Panc1 (cell line): ENCODE data around the gene TTLL5. TPM values are rescaled to one million over a fixed set of nuclear protein-coding genes. Genes with fewer than 3 reads are reported as not detected.

ENCODE experiments used
- ATAC-seq: fragments of 200-7000 bp; cut with Tn5 transposase; 2 replicates; pipeline ENCODE4 v1.9.1; 2020; ENCODE audit warnings: mild to moderate bottlenecking, moderate library complexity
- BruUV-seq: library from RNA; stranded (reverse); fragments of 400-500 nt; replicated peaks from 2 replicates; lab custom pipeline; 2021; lab: Mats Ljungman, UMichigan
- CTCF ChIA-PET: fragments of 300-600 bp; sonication (Branson Sonifier 250); formaldehyde crosslinking; loops from one replicate; lab custom pipeline; 2022; ENCODE audit warnings: antibody characterized with exemption; lab: Charles Lee
- POLR2A ChIA-PET: fragments of 300-600 bp; sonication (Branson Sonifier 250); formaldehyde crosslinking; loops from one replicate; lab custom pipeline; 2022; ENCODE audit warnings: antibody characterized with exemption; lab: Charles Lee
- DNase-seq: peaks from one replicate; pipeline ENCODE4 v3.0.0-alpha.2; 2010; ENCODE audit warnings: low read depth, low spot score
- H3K27ac ChIP-seq: 2 replicates; pipeline ENCODE4 v1.5.1; 2011; ENCODE audit warnings: mild to moderate bottlenecking, low read length, inconsistent platforms
- H3K27me3 ChIP-seq: fragments of 200-500 bp; sonication (Bioruptor generic); 2 replicates; pipeline ENCODE4 v1.6.0; 2014; ENCODE audit warnings: low read length, inconsistent platforms; ENCODE audit not compliant: control insufficient read depth, insufficient read depth
- H3K36me3 ChIP-seq: fragments of 200-500 bp; sonication (Bioruptor generic); 2 replicates; pipeline ENCODE4 v1.5.1; 2014; ENCODE audit warnings: inconsistent platforms, mild to moderate bottlenecking, low read length, moderate library complexity; ENCODE audit not compliant: control insufficient read depth, insufficient read depth
- H3K4me1 ChIP-seq: 2 replicates; pipeline ENCODE4 v1.5.1; 2011; ENCODE audit warnings: inconsistent platforms, mild to moderate bottlenecking, low read length, moderate library complexity; ENCODE audit not compliant: control insufficient read depth, insufficient read depth
- H3K4me3 ChIP-seq, 2 experiments: 2 replicates each; pipeline ENCODE4 v1.5.1; 2011 to 2012; ENCODE audit warnings: low read depth in 2 of 2, low read length in 2 of 2, mild to moderate bottlenecking in 2 of 2, inconsistent platforms in 1 of 2, moderate library complexity in 1 of 2
- H3K9me3 ChIP-seq: fragments of 200-500 bp; sonication (Bioruptor generic); 2 replicates; pipeline ENCODE4 v1.5.1; 2014; ENCODE audit warnings: low read depth, mild to moderate bottlenecking, inconsistent platforms, low read length, moderate library complexity; ENCODE audit not compliant: control insufficient read depth, insufficient read depth
- POLR2AphosphoS5 ChIP-seq: IDR thresholded peaks from 2 replicates; pipeline ENCODE4 v1.6.1; 2012; ENCODE audit warnings: mild to moderate bottlenecking, low read depth, low read length, moderate library complexity
- SIN3A ChIP-seq: IDR thresholded peaks from 2 replicates; pipeline ENCODE4 v1.6.1; 2012; ENCODE audit warnings: low read depth, mild to moderate bottlenecking, low read length, moderate library complexity, borderline replicate concordance; ENCODE audit not compliant: insufficient read depth
- TCF7L2 ChIP-seq: IDR thresholded peaks from 2 replicates; pipeline ENCODE4 v1.6.1; 2011; ENCODE audit warnings: mild to moderate bottlenecking, low read depth, low read length, inconsistent platforms
- in situ Hi-C: cut with HindIII; loops from 2 replicates; pipeline ENCODE4 v1.10.0; 2016; ENCODE audit warnings: low sequenced_read_pairs, low pct_unique_long_range_greater_than_20kb
- intact Hi-C: fragments of 100-400 bp; cut with micrococcal nuclease; formaldehyde crosslinking; loops from one replicate; pipeline ENCODE4 v1.10.0; 2022; ENCODE audit not compliant: unreplicated experiment
- total RNA-seq: library from RNA; stranded (reverse); gene quantifications from one replicate; pipeline ENCODE4 v1.2.1, GENCODE V29; 2021; ENCODE audit not compliant: unreplicated experiment
- TF ChIP-seq, protein P1 (sequence below), 2 experiments: IDR thresholded peaks; 2 replicates each; pipeline ENCODE4 v1.6.1; 2011 to 2012; ENCODE audit warnings: low read depth in 2 of 2, control low read depth in 1 of 2, low read length in 1 of 2, mild to moderate bottlenecking in 1 of 2, moderate library complexity in 1 of 2; ENCODE audit not compliant: insufficient read depth in 1 of 2
- TF ChIP-seq, protein P2 (sequence below): fragments of 450-650 bp; IDR thresholded peaks from 2 replicates; pipeline ENCODE4 v1.5.1; 2017; ENCODE audit warnings: mild to moderate bottlenecking

Gene TTLL5
- total RNA-seq, 1 experiment from 2014 or later, result 23.5 TPM

DNA sequence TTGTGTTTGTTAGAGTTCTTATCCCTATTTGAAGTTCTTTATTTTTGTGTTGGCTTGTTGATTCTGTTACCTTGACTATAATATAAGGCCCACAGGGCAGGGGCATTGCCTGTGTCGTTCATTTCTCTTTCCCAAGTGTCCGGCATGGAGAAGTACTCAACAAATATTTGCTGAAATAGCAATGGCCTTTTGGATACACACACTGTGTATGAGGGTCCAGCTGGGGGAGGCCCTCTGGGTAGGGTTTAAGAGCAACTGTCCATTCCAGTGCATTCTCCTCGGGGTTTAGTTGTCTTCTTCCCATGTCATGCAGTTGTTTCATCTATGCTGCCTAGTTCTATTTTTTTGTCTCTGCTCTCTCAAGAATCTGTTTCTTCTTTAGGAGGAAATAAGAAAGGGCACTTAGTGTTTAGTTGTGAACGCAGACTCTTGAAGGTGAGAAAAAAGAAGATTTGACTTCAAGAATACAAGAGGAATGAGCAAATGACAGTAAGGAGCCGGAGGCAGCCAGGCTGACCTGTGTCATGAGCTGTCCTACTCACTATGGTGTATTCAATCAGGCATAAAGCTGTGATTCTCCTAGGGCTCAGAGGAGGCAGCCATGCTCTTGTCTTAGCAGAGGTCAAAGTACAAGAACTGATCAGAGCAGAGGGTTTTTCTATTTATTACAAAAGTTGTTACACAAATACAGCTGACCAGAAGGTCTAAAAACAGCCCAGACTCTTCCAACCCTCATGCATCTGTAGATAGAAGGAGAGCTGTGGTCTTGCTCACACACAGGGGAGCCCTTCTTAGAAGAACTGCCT is 10.6 kb upstream of the TTLL5 start:
- ChIA-PET POLR2A (interaction anchor here (0.5 to 0.9 kb wide), 2 partner anchors 28 to 73 kb away, joined by 3 to 4 read pairs; no protein-coding TSS in a partner anchor), CTCF (interaction anchor here (0.6 kb wide), 1 partner anchor 132 kb away, joined by 10 read pairs; no protein-coding TSS in a partner anchor)
- H3K4me1 ChIP-seq, result peaks cover 23% of the 10 kb centered on the region
- peak overlapping the region; percentile 44 for H3K27ac ChIP-seq
- BruUV-seq, result no TSS peak
- in situ Hi-C loops, result no loop called here
- DNase-seq (no peak), ATAC-seq (no peak)
- no peaks in the 10 kb centered on the region for H3K27me3 ChIP-seq
- peaks cover 8% of the 10 kb centered on the region; the same call in 1 of the 2 replicates for H3K36me3 ChIP-seq
- H3K9me3 ChIP-seq, result no peaks in the 10 kb centered on the region
- intact Hi-C loops, result no loop called here
- TF ChIP-seq TCF7L2 (no peak), SIN3A (no peak), POLR2AphosphoS5 (no peak)
- TF ChIP-seq, protein P1, sequence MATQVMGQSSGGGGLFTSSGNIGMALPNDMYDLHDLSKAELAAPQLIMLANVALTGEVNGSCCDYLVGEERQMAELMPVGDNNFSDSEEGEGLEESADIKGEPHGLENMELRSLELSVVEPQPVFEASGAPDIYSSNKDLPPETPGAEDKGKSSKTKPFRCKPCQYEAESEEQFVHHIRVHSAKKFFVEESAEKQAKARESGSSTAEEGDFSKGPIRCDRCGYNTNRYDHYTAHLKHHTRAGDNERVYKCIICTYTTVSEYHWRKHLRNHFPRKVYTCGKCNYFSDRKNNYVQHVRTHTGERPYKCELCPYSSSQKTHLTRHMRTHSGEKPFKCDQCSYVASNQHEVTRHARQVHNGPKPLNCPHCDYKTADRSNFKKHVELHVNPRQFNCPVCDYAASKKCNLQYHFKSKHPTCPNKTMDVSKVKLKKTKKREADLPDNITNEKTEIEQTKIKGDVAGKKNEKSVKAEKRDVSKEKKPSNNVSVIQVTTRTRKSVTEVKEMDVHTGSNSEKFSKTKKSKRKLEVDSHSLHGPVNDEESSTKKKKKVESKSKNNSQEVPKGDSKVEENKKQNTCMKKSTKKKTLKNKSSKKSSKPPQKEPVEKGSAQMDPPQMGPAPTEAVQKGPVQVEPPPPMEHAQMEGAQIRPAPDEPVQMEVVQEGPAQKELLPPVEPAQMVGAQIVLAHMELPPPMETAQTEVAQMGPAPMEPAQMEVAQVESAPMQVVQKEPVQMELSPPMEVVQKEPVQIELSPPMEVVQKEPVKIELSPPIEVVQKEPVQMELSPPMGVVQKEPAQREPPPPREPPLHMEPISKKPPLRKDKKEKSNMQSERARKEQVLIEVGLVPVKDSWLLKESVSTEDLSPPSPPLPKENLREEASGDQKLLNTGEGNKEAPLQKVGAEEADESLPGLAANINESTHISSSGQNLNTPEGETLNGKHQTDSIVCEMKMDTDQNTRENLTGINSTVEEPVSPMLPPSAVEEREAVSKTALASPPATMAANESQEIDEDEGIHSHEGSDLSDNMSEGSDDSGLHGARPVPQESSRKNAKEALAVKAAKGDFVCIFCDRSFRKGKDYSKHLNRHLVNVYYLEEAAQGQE (IDR thresholded peaks at IDR 0.05; ENCODE audit: insufficient read depth in 1 of 2, low read depth in 2 of 2, low read length in 1 of 2), result no peak
- TF ChIP-seq, protein P2, sequence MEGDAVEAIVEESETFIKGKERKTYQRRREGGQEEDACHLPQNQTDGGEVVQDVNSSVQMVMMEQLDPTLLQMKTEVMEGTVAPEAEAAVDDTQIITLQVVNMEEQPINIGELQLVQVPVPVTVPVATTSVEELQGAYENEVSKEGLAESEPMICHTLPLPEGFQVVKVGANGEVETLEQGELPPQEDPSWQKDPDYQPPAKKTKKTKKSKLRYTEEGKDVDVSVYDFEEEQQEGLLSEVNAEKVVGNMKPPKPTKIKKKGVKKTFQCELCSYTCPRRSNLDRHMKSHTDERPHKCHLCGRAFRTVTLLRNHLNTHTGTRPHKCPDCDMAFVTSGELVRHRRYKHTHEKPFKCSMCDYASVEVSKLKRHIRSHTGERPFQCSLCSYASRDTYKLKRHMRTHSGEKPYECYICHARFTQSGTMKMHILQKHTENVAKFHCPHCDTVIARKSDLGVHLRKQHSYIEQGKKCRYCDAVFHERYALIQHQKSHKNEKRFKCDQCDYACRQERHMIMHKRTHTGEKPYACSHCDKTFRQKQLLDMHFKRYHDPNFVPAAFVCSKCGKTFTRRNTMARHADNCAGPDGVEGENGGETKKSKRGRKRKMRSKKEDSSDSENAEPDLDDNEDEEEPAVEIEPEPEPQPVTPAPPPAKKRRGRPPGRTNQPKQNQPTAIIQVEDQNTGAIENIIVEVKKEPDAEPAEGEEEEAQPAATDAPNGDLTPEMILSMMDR, result no peak
- no peak overlapping the region for H3K4me3 ChIP-seq

DNA sequence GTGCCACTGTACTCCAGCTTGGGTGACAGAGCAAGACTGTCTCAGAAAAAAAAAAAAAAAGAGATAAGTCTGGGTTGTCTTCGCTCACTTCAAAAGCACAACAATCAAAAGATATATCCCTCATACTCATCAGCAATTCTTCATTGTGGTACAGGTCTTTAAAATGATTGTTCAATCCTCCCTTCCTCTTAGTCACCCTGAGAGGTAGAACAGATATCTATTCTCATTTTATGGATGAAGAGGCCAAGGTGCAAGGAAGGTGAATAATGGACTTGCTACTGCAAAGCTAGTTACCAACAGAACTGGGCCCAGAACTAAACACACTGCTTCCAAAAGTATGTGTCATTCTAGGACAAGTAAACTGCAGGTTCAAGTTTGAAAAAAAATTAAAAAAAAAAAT is 7.5 kb upstream of the TTLL5 start:
- POLR2A ChIA-PET, result no interaction called here
- H3K9me3 ChIP-seq, result no peaks in the 10 kb centered on the region
- CTCF ChIA-PET, result interaction anchor here (0.6 to 1.8 kb wide), 3 partner anchors 52 to 80 kb away, joined by 3 to 22 read pairs (median 5); partner anchors contain the start of gene FLVCR2
- in situ Hi-C loops, result no loop called here
- BruUV-seq, result no TSS peak
- no peak for ATAC-seq
- H3K4me3 ChIP-seq, result no peak overlapping the region
- H3K4me1 ChIP-seq, result peaks cover 4% of the 10 kb centered on the region
- no peak for TF ChIP-seq POLR2AphosphoS5
- no peak for TF ChIP-seq SIN3A
- TF ChIP-seq, protein P1 (IDR thresholded peaks at IDR 0.05; ENCODE audit: insufficient read depth in 1 of 2, low read depth in 2 of 2, low read length in 1 of 2), result no peak
- TF ChIP-seq TCF7L2, result no peak
- TF ChIP-seq, protein P2, result no peak
- DNase-seq, result no peak
- H3K36me3 ChIP-seq, result peaks cover 8% of the 10 kb centered on the region; the same call in 1 of the 2 replicates
- intact Hi-C loops, result no loop called here
- H3K27me3 ChIP-seq, result no peaks in the 10 kb centered on the region
- no peak overlapping the region for H3K27ac ChIP-seq
